ENCODE data around the gene RNF43.

DNA sequence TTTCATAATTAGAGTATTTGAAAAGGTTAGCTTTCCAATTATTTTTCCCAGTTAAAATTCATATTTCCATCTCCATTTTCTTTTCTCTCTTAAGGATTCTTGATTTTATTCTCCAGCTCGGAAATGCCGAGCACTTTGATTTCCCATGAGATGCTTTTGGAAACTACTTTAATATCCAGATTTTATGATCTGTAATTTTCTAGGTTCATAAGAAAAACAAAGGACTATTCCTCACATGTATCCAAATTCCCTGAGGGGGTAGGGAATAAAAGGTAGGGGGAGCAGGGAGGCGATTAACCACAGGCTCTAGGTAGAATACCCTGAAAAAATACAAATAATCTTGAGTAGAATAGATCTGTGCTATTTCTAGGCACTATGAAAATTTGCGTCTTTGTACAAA is 938 bp downstream of the RNF43 start:
- TF ChIP-seq, protein P1, sequence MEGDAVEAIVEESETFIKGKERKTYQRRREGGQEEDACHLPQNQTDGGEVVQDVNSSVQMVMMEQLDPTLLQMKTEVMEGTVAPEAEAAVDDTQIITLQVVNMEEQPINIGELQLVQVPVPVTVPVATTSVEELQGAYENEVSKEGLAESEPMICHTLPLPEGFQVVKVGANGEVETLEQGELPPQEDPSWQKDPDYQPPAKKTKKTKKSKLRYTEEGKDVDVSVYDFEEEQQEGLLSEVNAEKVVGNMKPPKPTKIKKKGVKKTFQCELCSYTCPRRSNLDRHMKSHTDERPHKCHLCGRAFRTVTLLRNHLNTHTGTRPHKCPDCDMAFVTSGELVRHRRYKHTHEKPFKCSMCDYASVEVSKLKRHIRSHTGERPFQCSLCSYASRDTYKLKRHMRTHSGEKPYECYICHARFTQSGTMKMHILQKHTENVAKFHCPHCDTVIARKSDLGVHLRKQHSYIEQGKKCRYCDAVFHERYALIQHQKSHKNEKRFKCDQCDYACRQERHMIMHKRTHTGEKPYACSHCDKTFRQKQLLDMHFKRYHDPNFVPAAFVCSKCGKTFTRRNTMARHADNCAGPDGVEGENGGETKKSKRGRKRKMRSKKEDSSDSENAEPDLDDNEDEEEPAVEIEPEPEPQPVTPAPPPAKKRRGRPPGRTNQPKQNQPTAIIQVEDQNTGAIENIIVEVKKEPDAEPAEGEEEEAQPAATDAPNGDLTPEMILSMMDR (IDR thresholded peaks at IDR 0.05) = no peak
- TF ChIP-seq POLR2AphosphoS5 (IDR thresholded peaks at IDR 0.05) (no peak), EP300 (IDR thresholded peaks at IDR 0.05) (no peak)

Data from upper lobe of left lung (tissue), 4 donors.